Osteoblast (primary cell): ENCODE results near the gene STIP1. TPM values are rescaled to one million over a fixed set of nuclear protein-coding genes. Genes with fewer than 3 reads are reported as not detected.

Experiments used
- DNase-seq: peaks from one replicate; pipeline ENCODE4 v3.0.0; 2011; ENCODE audit warnings: low spot score, mixed read lengths; ENCODE audit not compliant: insufficient read length; ENCODE audit errors: missing footprints
- H2AFZ ChIP-seq: 2 replicates; pipeline ENCODE4 v1.6.0; 2011; ENCODE audit warnings: mild to moderate bottlenecking, low read length
- H3K27ac ChIP-seq: 2 replicates; pipeline ENCODE4 v1.5.1; 2011; ENCODE audit warnings: mild to moderate bottlenecking, low read depth, low read length, moderate library complexity
- H3K27me3 ChIP-seq: 2 replicates; pipeline ENCODE4 v1.6.0; 2012; ENCODE audit warnings: mild to moderate bottlenecking, control low read depth, inconsistent platforms, low read length, moderate library complexity; ENCODE audit not compliant: insufficient read depth
- H3K36me3 ChIP-seq: 2 replicates; pipeline ENCODE4 v1.5.1; 2011; ENCODE audit warnings: mild to moderate bottlenecking, low read length, control low read depth, moderate library complexity; ENCODE audit not compliant: insufficient read depth
- H3K4me1 ChIP-seq: 2 replicates; pipeline ENCODE4 v1.5.1; 2011; ENCODE audit warnings: mild to moderate bottlenecking, low read length, control low read depth, moderate library complexity; ENCODE audit not compliant: insufficient read depth
- H3K4me2 ChIP-seq: 2 replicates; pipeline ENCODE4 v1.6.0; 2011; ENCODE audit warnings: mild to moderate bottlenecking, low read length; ENCODE audit not compliant: insufficient read depth
- H3K4me3 ChIP-seq: fragments of 200-600 bp; sonication (generic); 3 replicates; pipeline ENCODE4 v1.5.1; 2012; ENCODE audit warnings: mild to moderate bottlenecking, low read length, inconsistent platforms; ENCODE audit not compliant: insufficient read depth
- H3K79me2 ChIP-seq: 2 replicates; pipeline ENCODE4 v1.6.0; 2012; ENCODE audit warnings: mild to moderate bottlenecking, low read length, control low read depth, inconsistent platforms; ENCODE audit not compliant: insufficient read depth
- H3K9me3 ChIP-seq: 2 replicates; pipeline ENCODE4 v1.5.1; 2011; ENCODE audit warnings: low read depth, low read length, control low read depth
- H4K20me1 ChIP-seq: 2 replicates; pipeline ENCODE4 v1.6.0; 2012; ENCODE audit warnings: mild to moderate bottlenecking, low read length, control low read depth; ENCODE audit not compliant: insufficient read depth
- total RNA-seq: library from RNA; depleted of rRNA; stranded (reverse); fragments of >200 nt; gene quantifications from 2 replicates; pipeline ENCODE4 v1.2.3, GENCODE V29; 2012
- TF ChIP-seq, protein P1 (sequence below): IDR thresholded peaks from 2 replicates; pipeline ENCODE4 v1.5.1; 2011; ENCODE audit warnings: mild to moderate bottlenecking, low read depth, low read length, moderate library complexity; ENCODE audit errors: extremely low read depth

The STIP1 gene
- total RNA-seq, 1 donor, result 94.5 TPM

DNA sequence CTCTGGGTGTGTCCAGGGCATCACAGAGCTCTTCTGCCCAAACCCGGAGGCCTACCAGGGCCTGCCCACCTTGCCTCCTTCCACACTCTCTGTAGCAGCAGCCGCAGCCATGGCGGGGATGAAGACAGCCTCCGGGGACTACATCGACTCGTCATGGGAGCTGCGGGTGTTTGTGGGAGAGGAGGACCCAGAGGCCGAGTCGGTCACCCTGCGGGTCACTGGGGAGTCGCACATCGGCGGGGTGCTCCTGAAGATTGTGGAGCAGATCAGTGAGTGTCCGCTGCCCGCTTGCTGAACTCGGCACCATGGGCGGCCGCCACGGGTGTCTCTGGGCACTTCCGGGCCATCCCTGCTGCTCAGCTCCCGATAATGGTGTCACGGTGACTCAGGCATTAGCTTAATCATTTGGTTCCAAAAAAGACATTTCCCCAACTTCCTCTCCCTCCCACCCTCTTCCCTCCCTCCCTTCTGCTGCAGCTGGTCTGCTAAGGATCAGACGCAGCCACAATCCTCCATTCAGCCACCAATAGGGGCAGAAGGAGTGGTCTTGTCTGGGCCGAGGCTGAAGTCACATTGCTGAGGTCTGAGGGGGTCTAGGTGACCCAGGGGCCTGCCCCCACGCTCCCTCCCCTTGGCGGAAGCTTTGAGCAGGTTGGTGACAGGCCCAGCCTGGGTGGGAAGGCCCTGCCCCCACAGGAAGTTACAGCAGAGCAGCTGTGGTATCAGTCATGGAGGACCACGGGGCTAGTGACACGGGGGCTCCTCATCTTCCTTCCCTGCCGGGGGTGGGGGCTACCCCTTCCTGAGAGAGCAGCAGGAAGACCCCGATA, 21.5 kb downstream of the STIP1 start:
- Histone ChIP-seq H2AFZ (peak overlapping the region; percentile 49), H3K27ac (peak overlapping the region; percentile 77), H3K79me2 (no peaks in the 10 kb centered on the region), H3K27me3 (no peaks in the 10 kb centered on the region), H3K36me3 (peaks cover 28% of the 10 kb centered on the region), H4K20me1 (no peaks in the 10 kb centered on the region), H3K4me2 (peak overlapping the region; percentile 36), H3K4me1 (peaks cover 10% of the 10 kb centered on the region), H3K4me3 (peak overlapping the region; percentile 33), H3K9me3 (no peaks in the 10 kb centered on the region)
- TF ChIP-seq, protein P1, sequence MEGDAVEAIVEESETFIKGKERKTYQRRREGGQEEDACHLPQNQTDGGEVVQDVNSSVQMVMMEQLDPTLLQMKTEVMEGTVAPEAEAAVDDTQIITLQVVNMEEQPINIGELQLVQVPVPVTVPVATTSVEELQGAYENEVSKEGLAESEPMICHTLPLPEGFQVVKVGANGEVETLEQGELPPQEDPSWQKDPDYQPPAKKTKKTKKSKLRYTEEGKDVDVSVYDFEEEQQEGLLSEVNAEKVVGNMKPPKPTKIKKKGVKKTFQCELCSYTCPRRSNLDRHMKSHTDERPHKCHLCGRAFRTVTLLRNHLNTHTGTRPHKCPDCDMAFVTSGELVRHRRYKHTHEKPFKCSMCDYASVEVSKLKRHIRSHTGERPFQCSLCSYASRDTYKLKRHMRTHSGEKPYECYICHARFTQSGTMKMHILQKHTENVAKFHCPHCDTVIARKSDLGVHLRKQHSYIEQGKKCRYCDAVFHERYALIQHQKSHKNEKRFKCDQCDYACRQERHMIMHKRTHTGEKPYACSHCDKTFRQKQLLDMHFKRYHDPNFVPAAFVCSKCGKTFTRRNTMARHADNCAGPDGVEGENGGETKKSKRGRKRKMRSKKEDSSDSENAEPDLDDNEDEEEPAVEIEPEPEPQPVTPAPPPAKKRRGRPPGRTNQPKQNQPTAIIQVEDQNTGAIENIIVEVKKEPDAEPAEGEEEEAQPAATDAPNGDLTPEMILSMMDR, result no peak
- peak; percentile 97 for DNase-seq

DNA sequence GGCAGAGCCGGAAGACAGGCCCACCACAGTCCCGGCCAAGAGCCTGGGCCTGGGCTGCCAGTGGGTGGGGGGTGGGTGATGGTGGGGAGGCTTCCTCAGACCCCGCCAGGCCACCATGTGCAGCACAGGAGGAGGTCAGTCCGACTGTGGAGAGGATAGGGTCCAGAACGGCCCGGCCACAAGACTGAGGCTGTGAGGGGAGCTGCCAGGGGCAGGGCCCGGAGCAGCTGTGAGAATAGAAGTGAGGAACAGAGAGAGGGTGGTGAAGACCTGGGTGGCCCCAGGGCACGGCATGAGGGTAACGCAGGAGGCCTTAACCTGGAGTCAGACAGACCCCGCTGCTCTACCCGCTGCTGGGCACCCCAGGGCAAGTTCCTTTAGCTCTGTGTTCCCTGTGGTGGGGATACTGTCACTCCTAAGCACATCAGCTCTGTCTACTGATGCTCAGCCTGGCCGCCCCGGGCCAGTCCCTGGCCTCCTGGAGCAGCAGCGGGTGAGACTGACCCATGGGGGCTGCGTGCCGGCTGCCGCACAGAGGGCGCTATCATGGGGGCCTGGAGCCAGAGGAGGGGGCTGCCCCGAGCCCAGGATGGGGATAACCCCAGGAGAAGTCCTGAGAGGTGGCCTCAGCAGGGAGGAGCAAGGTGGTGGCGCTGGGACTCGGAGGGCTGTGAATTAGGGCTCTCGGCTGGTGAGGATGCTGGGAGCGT, 22.3 kb downstream of the STIP1 start:
- TF ChIP-seq, protein P1, result no peak
- peak; percentile 73 for DNase-seq
- H3K4me3 ChIP-seq, result peak overlapping the region; percentile 33

DNA sequence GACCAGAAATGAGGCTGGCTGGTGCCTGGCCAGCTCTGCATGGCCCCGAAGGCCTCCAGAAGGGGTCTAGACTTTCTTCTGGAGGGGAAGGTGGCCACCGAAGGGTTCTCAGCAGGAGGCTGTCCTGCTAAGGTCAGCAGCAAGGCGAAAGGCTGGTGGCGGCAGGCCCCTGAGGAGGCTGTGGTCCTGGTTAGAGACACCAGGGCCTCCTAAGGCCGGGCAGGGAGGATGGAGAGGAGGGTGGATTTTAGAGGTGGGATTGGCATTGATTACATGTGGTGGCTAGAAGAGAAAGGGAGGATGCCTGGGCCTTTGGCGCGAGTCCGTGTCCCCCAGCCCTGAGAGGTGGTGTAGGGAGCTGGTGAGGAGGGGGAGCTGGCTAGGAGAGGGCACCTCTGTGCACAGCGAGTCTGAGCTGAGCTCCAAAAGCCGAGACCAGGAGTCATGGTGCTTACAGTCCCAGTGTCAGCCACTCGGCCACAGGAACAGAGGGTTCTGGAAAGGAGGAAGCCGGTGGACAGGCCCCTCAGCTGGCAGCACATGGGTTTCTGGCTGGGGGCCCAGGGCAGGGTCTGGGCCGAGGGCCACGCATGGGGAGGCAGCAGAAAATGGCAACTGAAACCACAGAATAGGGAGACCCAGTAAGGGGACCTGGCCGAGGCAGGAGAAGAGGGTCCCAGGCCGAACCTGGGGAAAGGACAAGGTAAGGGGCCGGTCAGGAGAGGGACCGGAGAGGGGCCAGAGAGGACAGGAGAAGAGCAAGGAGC, 23.0 kb downstream of the STIP1 start:
- Histone ChIP-seq H3K9me3 (no peaks in the 10 kb centered on the region), H3K27ac (no peak overlapping the region), H3K27me3 (no peaks in the 10 kb centered on the region), H2AFZ (no peak overlapping the region), H3K4me1 (peaks cover 10% of the 10 kb centered on the region), H3K79me2 (no peaks in the 10 kb centered on the region), H3K4me3 (no peak overlapping the region), H3K36me3 (peaks cover 13% of the 10 kb centered on the region), H3K4me2 (no peak overlapping the region), H4K20me1 (no peaks in the 10 kb centered on the region)
- TF ChIP-seq, protein P1, result no peak
- DNase-seq, result peak; percentile 80

More for the DNA sequence above, 22.3 kb downstream of the STIP1 start:
- Histone ChIP-seq H3K79me2 (no peaks in the 10 kb centered on the region), H3K27ac (peak overlapping the region; percentile 72), H3K9me3 (no peaks in the 10 kb centered on the region), H2AFZ (no peak overlapping the region), H3K36me3 (peaks cover 20% of the 10 kb centered on the region), H3K4me1 (peaks cover 10% of the 10 kb centered on the region), H3K4me2 (no peak overlapping the region), H4K20me1 (no peaks in the 10 kb centered on the region), H3K27me3 (no peaks in the 10 kb centered on the region)
